SHP77 (cell line): ENCODE data around the gene RASA2.
"Not testable (repeated sequence)": the region's sequence is repeated elsewhere in the genome, so short reads cannot be mapped to it uniquely, and the experiment has no call there.

ENCODE experiments used
- DNase-seq, 2 experiments: peaks; one replicate each; lab custom pipeline; 2025; lab: John Stamatoyannopoulos, UW

Gene RASA2

GRCh38 chr3:141578202-141578973 lies 91.6 kb downstream of the RASA2 start:
- DNase-seq: no peak

- no peak for DNase-seq
Measured at GRCh38 chr3:141594357-141594756, 107.5 kb downstream of the RASA2 start.

DNA sequence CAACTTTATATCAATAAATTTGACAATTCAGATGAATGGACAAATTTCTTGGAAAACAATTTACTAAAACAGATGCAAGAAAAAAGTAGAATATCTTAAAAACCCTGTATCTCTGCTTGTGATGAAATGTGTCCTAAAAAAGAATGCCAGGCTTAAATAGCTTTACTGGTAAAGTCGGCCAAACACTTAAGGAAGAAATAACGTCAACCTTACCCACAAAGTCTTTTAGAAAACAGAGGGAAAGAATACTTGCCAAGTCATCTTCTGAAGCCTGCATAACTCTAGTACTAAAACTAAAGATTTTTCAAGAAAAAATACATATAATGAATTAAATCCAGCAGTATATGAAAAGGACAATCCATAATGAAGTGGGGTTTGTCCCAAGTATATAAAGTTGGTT lies 111.1 kb downstream of the RASA2 start:
- no peak for DNase-seq

- DNase-seq: no peak
Measured at GRCh38 chr3:141600331-141600730, 113.5 kb downstream of the RASA2 start.

DNA sequence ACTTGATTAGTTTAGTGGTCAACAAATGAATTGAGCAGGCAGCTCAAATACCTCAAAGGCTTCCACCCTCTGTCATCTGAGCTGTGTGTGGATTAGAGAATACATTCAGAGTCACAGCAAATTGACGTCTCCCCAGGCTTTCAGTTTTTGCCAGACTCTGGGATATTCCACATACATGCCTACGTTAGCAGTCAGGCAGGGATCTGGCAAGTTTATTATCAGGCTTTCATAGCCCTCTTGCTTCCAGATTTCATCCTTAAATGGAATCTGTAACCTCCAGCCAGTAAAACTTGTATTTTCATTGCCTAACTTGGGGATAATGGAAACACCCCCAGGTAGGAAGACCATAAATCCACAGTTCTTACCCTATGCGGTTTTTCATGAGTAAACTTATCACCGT lies 115.9 kb downstream of the RASA2 start:
- no peak for DNase-seq

GRCh38 chr3:141603473-141604035 lies 116.7 kb downstream of the RASA2 start:
- DNase-seq: no peak

- DNase-seq: no peak
Measured at GRCh38 chr3:141605883-141606282, 119.1 kb downstream of the RASA2 start.

DNA sequence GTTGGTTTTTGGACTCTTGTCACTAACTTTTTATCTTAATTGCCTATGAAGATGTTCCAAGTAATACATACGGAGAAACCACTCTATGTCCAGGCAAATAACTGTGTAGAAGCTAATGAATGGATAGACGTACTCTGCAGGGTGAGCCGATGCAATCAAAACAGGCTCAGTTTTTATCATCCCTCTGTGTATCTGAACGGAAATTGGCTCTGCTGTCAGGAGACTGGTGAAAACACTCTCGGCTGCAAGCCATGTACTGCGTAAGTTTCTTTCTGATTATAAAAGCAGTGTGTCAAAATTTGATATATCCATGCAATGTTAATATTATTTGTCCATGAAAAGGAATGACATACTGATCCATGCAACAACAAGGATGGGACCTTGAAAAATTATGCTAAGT lies 121.6 kb downstream of the RASA2 start:
- no peak for DNase-seq

DNA sequence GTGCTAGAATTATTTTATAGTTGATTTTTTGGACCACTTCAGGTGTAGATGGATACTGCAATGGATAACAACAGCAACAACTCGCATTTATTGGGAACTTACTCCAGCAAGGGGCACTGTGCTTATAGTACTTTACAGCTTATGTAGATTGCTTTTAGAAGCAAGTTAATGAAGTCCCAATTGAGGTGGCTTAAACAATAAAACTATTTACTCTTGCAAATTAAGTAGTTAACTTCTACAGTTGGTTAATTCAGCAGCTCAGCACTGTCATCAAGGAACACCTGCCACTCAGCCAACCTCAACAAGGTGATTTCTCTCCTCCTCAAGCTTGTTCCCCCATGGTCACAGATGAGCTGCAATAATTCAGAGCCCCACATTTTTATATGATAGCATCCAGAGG lies 124.1 kb downstream of the RASA2 start:
- no peak for DNase-seq

DNA sequence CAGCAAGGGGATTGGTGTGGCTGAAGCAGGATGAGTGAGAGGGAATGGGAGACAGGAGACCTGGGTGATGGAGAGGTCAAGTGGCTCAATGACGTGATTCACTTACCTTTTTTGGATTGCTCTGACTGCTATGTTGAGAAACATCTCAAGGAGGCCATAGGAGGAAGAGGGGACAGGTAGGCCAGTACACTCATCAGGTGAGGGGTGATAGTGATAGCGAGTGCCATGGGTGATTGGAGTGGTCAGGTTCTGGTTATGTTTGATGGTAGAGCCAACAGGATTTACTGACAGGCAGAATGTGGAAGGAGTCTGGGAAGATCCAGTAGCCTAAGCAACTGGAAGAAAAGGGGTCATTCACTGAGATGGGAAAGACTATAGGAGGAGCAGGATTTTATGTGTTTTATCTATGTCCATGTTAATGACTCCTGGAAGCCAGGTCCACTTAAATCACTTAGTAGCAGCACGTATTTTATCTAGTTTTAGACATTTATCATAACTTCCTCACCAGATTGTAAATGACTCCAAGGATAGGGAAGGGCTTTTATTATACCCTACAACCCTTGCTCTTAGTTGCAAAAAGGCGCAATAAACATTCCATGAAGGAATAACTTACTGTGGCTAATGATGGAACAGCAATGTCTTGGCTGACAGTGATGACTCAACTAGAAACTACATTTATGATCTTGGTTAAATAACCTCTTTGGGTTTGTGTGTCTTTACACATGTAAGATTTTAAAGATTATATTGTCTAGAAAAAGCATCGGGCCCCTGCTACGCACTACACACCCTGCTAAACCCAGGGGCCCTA lies 131.5 kb downstream of the RASA2 start:
- DNase-seq: no peak

DNA sequence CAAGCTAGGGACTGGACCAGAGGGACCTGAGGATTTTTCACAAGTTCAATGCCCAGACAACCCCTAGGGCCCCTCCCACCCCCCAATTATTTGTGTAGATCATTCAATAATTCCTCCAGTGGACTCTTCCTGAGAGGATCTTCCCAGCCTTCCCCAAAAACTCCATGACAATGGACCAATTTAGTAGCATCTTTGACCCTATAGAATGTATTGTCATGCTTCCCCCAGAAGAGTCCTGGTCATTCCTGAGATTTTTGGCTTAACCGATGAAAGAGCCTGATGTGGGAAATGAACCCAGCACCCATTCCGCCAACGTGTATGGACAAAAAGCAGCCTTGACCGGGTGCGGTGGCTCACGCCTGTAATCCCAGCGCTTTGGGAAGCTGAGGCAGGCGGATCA lies 132.1 kb downstream of the RASA2 start:
- no peak for DNase-seq

DNA sequence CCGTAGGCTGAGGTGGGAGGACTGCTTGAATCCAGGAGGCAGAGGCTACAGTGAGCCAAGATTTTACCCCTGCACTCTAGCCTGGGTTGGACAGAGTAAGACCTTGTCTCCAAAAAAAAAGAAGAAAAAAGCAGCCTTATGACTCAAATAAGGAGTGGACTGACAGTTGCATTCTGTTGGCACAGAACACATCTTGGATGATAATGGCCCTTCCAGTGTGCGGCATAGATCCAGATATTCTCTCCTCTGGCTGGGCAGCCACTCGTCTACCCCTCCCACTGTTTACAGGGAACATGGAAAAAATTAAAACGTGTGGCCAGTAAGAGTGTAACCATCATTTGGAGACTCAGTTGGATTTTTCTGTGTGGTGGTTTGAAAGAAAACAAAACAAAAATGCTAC lies 132.6 kb downstream of the RASA2 start:
- no peak for DNase-seq

GRCh38 chr3:141623691-141624090 lies 136.9 kb downstream of the RASA2 start:
- DNase-seq: no peak

DNA sequence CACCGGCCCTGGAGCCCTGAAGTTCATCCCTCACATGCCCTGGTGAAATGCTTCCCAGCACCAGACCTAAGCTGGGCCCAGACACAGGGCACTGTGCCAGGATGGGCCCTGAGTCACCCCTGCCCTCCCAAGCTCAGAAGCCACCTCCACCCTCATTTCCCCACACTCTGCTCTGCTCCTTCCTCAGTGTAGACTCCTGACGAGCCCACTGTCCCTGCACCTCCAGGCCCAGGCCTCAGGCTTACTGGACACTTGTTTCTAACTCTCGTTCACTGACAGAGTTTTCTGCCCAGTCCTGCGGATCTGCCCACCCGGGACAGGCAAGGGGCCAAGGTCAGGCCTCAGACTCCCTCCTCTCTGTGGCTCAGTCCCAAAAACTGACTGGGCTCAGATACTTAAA lies 138.7 kb downstream of the RASA2 start:
- DNase-seq: no peak

- not testable (repeated sequence) for DNase-seq
Measured at GRCh38 chr3:141628334-141628733, 141.5 kb downstream of the RASA2 start.

- DNase-seq: not testable (repeated sequence)
Measured at GRCh38 chr3:141628868-141629441, 142.1 kb downstream of the RASA2 start.

DNA sequence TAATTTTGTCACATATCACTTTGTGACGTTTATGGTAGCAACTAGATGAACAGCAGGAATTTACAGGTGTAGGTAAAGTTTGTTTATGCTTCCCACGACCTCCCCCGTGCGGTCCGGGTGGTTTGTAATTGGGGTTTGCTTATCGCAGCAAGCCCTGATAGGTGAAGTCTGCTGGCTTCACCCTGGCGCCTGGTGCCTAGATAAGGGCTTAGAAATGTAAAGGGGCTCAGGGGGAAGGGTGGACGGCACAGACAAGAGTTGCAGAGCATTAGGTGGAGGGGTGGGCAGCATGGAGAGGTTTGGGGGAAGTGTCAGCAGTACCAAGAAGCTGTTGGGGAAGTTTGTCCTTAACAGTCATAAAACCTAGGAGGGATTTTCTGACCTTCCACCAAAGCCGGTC lies 143.1 kb downstream of the RASA2 start:
- DNase-seq: no peak

GRCh38 chr3:141632779-141633374 lies 146.1 kb downstream of the RASA2 start:
- no peak for DNase-seq

DNA sequence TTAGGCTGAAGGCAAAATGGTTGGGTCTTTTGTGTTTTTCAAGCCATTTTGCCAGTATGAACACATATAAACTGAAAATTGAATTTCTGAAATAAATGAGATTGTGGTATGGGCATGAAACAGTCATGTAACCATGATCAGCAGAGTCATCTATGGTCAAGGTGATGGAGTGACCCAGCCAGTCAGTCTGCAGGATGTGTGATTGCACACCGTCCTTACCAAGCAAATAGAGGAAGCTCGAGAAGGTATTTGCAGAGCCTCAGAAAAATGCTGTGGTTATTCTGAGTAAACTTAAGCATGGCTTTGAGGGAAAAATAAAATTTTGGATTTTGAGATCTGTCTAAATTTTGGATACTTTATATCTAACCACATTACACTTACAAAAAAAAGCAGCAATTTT lies 155.4 kb downstream of the RASA2 start:
- no peak for DNase-seq

DNA sequence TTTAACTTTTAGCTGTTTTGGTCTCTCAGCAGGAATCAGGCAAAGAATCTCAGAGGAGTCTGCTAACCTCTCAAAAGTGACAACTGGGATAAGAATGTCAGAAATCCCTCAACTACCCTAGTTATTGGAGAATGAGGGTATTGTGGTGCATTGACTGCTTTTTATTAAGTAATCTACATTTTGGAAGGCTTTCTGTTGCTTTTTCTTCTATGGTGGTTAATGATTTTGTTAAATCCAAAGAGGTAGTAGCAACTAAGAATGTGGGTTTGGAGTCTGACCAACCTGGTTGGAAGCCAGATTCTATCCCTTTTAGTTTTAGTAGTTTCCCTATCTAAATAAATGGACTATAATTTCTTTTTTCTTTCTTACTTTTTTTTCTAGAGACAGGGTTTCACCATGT lies 156.6 kb downstream of the RASA2 start:
- DNase-seq: no peak

DNA sequence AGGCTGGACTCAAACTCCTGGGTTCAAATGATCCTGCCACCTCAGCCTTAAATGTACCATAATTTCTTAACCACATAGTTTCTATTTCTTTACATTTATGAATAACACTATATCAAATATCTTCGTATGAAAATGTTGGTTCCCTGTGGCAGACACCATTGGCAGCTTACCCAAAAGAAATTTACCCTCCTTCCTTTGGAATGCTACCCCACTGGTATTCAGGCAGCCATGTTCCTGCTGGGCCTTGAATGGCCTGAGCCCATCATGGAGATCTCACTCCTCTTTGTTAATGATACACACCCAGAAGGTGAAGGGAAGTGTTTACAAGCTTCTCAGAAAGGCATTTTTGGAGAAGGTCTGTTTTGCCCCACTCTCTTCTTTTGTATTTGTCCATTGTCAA lies 157.0 kb downstream of the RASA2 start:
- DNase-seq: no peak

- DNase-seq: peak; percentile 16 to 21
Measured at GRCh38 chr3:141644931-141645330, 158.1 kb downstream of the RASA2 start.
